Duodenal mucosa (tissue), 2 donors: ENCODE measurements around the gene TMEM234.

ENCODE experiments used
- H3K27ac ChIP-seq: one replicate; pipeline ENCODE4 v1.7.0; 2013; ENCODE audit warnings: low read depth, low read length
- H3K27me3 ChIP-seq, 2 donors: one replicate each; pipeline ENCODE4 v1.7.0; 2013; ENCODE audit warnings: low read length in 2 of 2, control low read depth in 1 of 2; ENCODE audit not compliant: insufficient read depth in 2 of 2, control insufficient read depth in 1 of 2
- H3K36me3 ChIP-seq, 2 donors: one replicate each; pipeline ENCODE4 v1.7.0; 2013; ENCODE audit warnings: low read length in 2 of 2, control low read depth in 1 of 2; ENCODE audit not compliant: insufficient read depth in 2 of 2, control insufficient read depth in 1 of 2
- H3K4me1 ChIP-seq, 2 donors: one replicate each; pipeline ENCODE4 v1.7.0; 2013; ENCODE audit warnings: low read length in 2 of 2, control low read depth in 1 of 2; ENCODE audit not compliant: insufficient read depth in 2 of 2, control insufficient read depth in 1 of 2
- H3K4me3 ChIP-seq, 2 donors: one replicate each; pipeline ENCODE4 v1.7.0; 2013; ENCODE audit warnings: low read length in 2 of 2, low read depth in 1 of 2
- H3K9ac ChIP-seq, 2 donors: one replicate each; pipeline ENCODE4 v1.7.0; 2013; ENCODE audit warnings: low read length in 2 of 2, low read depth in 1 of 2
- H3K9me3 ChIP-seq, 2 donors: one replicate each; pipeline ENCODE4 v1.7.0; 2013; ENCODE audit warnings: low read length in 2 of 2, control low read depth in 1 of 2; ENCODE audit not compliant: control insufficient read depth in 1 of 2

Gene TMEM234

DNA sequence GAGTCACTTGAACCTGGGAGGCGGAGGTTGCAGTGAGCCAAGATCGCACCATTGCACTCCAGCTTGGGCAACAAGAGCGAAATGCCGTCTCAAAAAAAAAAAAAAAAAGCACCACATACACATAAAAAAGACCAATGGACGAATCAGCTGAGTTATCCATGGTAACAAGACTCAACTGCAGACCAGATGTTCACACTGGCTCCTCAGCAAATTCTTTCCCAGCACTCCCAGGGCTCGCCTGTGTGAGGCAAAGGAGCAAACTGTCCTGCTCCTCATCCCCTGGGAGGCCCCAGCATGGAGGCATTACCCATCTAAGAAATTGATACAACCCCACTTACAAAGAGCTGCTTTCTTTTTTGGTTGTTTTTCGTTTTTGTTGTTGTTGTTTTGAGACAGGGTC is 3.1 kb downstream of the TMEM234 start:
- Histone ChIP-seq H3K36me3 (peaks cover 16 to 32% of the 10 kb centered on the region in 2 donors), H3K4me3 (no peak overlapping the region), H3K27me3 (no peaks in the 10 kb centered on the region), H3K9ac (no peak overlapping the region), H3K9me3 (no peaks in the 10 kb centered on the region), H3K4me1 (peaks cover 38 to 39% of the 10 kb centered on the region in 2 donors), H3K27ac (no peak overlapping the region)

GRCh38 chr1:32216566-32216965 is 5.6 kb downstream of the TMEM234 start:
- Histone ChIP-seq H3K9me3 (no peaks in the 10 kb centered on the region), H3K36me3 (peaks cover 12 to 28% of the 10 kb centered on the region in 2 donors), H3K27me3 (no peaks in the 10 kb centered on the region), H3K4me3 (no peak overlapping the region), H3K4me1 (peaks cover 22 to 27% of the 10 kb centered on the region in 2 donors), H3K9ac (no peak overlapping the region), H3K27ac (no peak overlapping the region)

DNA sequence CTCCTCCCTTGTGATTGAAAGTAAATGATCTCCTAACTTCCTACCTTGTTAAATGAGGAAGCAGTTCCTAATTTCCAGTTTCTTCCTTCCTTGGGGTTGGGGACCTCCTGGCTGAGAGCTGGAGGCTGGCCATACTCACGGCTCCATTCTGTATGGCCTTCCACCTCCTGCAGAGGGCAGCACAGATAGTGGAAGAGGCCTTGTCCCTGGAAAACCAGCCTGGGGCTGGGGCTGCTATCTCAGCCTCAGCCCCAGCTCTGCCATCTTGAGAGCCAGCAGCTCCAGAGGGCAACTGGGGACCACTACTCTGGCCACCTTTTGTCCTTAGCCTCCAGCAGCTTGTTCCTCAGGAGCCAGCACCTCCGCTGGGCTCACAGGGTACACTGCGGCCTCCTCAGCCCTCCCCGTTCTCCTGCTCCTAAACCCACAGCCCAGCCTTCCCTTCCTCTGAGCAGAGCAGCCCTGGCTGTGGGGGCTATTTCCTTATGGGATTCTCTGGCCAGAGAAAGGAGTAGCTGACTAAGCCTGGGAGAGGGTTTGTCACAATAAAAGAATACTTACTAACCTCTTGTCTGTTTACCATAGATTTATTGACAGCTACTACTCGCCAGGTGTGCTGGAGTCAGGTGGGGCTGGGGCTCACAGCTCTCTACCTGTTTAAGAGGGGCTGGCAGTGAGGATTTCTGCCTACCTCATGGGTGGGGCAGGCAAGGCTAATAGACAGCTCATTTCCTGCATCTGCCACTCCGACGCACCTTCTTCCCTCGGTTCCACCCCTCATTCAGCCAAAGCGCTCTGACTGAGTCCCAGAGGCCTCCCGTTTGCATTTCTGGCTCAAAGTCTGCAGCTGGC is 6.3 kb downstream of the TMEM234 start:
- Histone ChIP-seq H3K36me3 (peaks cover 12 to 28% of the 10 kb centered on the region in 2 donors), H3K27ac (peak overlapping the region; percentile 62), H3K9ac (no peak overlapping the region), H3K9me3 (no peaks in the 10 kb centered on the region), H3K4me1 (peaks cover 15 to 20% of the 10 kb centered on the region in 2 donors), H3K4me3 (no peak overlapping the region), H3K27me3 (no peaks in the 10 kb centered on the region)

DNA sequence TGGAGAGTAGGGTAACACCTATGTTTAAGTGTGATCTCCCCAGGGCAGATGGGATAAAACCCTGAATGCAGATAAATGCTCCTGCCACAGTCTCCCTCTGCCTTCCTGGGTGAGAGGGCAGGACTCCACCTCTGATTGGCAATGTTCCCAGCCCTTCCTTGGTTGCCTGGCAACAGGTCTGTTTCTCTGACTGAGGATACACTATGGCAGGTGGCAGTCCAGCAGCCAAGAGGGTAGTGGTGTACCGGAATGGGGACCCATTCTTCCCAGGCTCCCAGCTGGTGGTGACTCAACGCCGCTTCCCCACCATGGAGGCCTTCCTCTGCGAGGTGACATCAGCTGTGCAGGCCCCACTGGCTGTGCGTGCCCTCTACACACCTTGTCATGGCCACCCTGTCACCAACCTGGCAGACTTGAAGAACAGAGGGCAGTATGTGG is 13.2 kb downstream of the TMEM234 start, which contains the start of gene DCDC2B:
TSS of gene DCDC2B (plus strand) at position 199 of the 438 bp plus-strand sequence. CDS start at position 204, 5 bp downstream.
- Histone ChIP-seq H3K9ac (no peak within 1 kb of the TSS), H3K27me3 (no peaks in the 10 kb centered on the region), H3K36me3 (peaks cover 0 to 4% of the 10 kb centered on the region in 2 donors), H3K4me3 (peak within 1 kb of the TSS in 1 of 2 donors; percentile 18), H3K27ac (no peak within 1 kb of the TSS), H3K9me3 (no peaks in the 10 kb centered on the region), H3K4me1 (peaks cover 24 to 28% of the 10 kb centered on the region in 2 donors)

- Histone ChIP-seq H3K9me3 (no peaks in the 10 kb centered on the region), H3K27me3 (no peaks in the 10 kb centered on the region), H3K27ac (no peak overlapping the region), H3K4me1 (peaks cover 24 to 28% of the 10 kb centered on the region in 2 donors), H3K36me3 (peaks cover 0 to 4% of the 10 kb centered on the region in 2 donors), H3K4me3 (no peak overlapping the region), H3K9ac (no peak overlapping the region)
These were observed 13.7 kb downstream of the TMEM234 start for GRCh38 chr1:32208469-32208868.

DNA sequence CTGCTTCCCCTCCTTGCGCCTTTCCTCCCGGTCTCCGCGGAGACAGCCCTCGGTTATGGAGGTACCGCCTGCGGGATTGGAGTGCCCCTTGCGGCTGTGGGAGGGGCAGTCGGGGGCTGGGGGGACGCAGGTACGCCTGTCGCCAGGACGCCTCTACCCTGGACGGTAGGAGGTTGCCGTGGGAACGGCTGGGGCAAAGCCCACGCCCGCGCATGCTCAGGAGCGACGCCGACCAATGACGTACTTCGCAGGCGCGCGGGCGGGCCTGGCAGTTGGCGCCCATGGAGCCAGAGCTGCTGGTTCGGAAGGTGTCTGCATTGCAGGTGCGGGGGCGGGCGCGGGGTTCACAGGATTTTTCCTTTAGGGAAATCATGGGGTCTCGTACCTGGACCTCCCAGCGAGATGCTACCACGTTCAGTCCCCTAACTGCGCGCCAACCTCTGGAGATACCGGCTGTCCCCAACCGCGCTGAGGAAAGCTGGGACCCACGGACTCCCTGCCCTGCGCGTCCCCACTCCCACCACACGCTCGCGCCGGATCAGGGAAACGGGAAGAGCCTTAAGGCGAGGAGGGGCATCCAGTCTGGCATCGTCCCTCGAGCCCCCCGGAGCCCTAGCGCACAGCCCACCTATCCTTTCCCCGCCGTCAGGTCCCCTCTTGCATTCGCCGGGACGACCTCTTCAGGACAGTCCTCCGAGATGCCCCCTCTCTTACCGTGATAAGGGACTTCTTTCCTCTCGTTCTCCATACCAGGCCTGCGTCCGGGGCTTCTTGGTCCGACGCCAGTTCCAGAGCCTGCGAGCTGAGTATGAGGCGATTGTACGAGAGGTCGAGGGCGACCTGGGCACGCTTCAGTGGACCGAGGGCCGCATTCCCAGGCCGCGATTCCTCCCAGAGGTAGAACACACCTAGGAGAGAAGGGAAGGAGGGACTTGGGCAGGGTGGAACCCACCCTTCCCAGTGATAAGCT is 16.5 kb downstream of the TMEM234 start, which contains the start of gene IQCC:
TSS of gene IQCC (plus strand) at position 271 of the 970 bp plus-strand sequence. CDS start at position 282, 11 bp downstream.
- H3K27me3 ChIP-seq, result no peaks in the 10 kb centered on the region
- H3K36me3 ChIP-seq, result peaks cover 0 to 4% of the 10 kb centered on the region in 2 donors
- no peak within 1 kb of the TSS for H3K27ac ChIP-seq
- H3K9ac ChIP-seq, result peak within 1 kb of the TSS; percentile 90 to 97
- H3K4me1 ChIP-seq, result peaks cover 24 to 43% of the 10 kb centered on the region in 2 donors
- H3K4me3 ChIP-seq, result peak within 1 kb of the TSS; percentile 83 to 84
- no peaks in the 10 kb centered on the region for H3K9me3 ChIP-seq

DNA sequence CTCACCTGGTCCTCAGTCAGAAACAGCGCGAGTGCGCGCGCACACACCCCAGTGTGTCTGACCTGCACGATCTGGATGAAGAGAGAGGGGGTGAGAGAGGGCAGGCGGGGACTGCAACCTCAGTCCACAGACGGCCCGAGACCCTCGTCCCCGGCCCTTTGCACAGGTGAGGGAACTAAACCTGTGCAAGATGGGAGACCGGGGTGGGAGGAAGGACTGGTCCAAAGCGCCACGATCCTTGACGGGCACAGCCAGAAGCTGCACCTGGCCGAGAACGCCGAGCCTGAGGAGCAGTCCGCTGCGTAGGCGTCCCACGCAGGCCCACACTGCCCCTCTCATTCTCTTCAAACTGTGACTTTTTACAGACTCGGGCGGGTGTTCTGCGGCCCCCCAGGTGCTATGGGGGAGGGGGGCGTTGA is 17.2 kb downstream of the TMEM234 start:
- H3K4me1 ChIP-seq, result peaks cover 27 to 48% of the 10 kb centered on the region in 2 donors
- no peak overlapping the region for H3K27ac ChIP-seq
- peaks cover 0 to 4% of the 10 kb centered on the region in 2 donors for H3K36me3 ChIP-seq
- H3K4me3 ChIP-seq, result peak overlapping the region; percentile 83 to 84
- H3K27me3 ChIP-seq, result no peaks in the 10 kb centered on the region
- no peaks in the 10 kb centered on the region for H3K9me3 ChIP-seq
- peak overlapping the region; percentile 90 to 97 for H3K9ac ChIP-seq

GRCh38 chr1:32201011-32201855 is 20.9 kb downstream of the TMEM234 start:
- H3K36me3 ChIP-seq, result peaks cover 17 to 22% of the 10 kb centered on the region in 2 donors
- peaks cover 15 to 32% of the 10 kb centered on the region in 2 donors for H3K4me1 ChIP-seq
- no peaks in the 10 kb centered on the region for H3K27me3 ChIP-seq
- H3K4me3 ChIP-seq, result peak overlapping the region; percentile 57 to 82
- peak overlapping the region; percentile 36 to 52 for H3K9ac ChIP-seq
- no peaks in the 10 kb centered on the region for H3K9me3 ChIP-seq
- H3K27ac ChIP-seq, result peak overlapping the region; percentile 56
